MM.1S (cell line): ENCODE results near the gene FJX1.
A peak's percentile ranks its signal among the peaks of the same experiment; 100 is the strongest.

Source experiments
- DNase-seq: peaks from one replicate; pipeline ENCODE4 v3.0.0-alpha.2; 2015
- H2AFZ ChIP-seq: fragments of 300-600 bp; sonication (generic); 2 replicates; pipeline ENCODE4 v1.6.0; 2016; ENCODE audit warnings: antibody characterized with exemption, low read length
- H3F3A ChIP-seq: fragments of 300-600 bp; sonication (generic); 2 replicates; pipeline ENCODE4 v1.6.1; 2016; ENCODE audit warnings: mild to moderate bottlenecking, antibody characterized with exemption, low read length, moderate library complexity, mixed read lengths; ENCODE audit not compliant: insufficient read depth
- H3K27ac ChIP-seq: fragments of 300-600 bp; sonication (generic); 2 replicates; pipeline ENCODE4 v1.5.1; 2016; ENCODE audit warnings: mild to moderate bottlenecking, low read length
- H3K27me3 ChIP-seq: fragments of 300-600 bp; sonication (generic); replicated peaks from 2 replicates; pipeline ENCODE4 v1.6.0; 2016; ENCODE audit warnings: low read length; ENCODE audit not compliant: insufficient read depth
- H3K36me3 ChIP-seq: fragments of 300-600 bp; sonication (generic); replicated peaks from 2 replicates; pipeline ENCODE4 v1.6.1; 2016; ENCODE audit warnings: mild to moderate bottlenecking, low read length, mixed read lengths; ENCODE audit not compliant: insufficient read depth
- H3K4me1 ChIP-seq: fragments of 300-600 bp; sonication (generic); 2 replicates; pipeline ENCODE4 v1.6.1; 2016; ENCODE audit warnings: low read length, mixed read lengths
- H3K4me2 ChIP-seq: fragments of 300-600 bp; sonication (generic); 2 replicates; pipeline ENCODE4 v1.6.0; 2016; ENCODE audit warnings: low read depth, low read length
- H3K4me3 ChIP-seq: fragments of 300-600 bp; sonication (generic); 2 replicates; pipeline ENCODE4 v1.5.1; 2016; ENCODE audit warnings: low read length, mixed read lengths
- H3K79me2 ChIP-seq: fragments of 300-600 bp; sonication (generic); 2 replicates; pipeline ENCODE4 v1.6.1; 2016; ENCODE audit warnings: mixed run types, low read length, mixed read lengths
- H3K9ac ChIP-seq: fragments of 300-600 bp; sonication (generic); 2 replicates; pipeline ENCODE4 v1.6.1; 2016; ENCODE audit warnings: low read length, mixed read lengths
- H3K9me2 ChIP-seq: fragments of 300-600 bp; sonication (generic); replicated peaks from 2 replicates; pipeline ENCODE4 v1.6.1; 2016; ENCODE audit warnings: mild to moderate bottlenecking, low read length, mixed read lengths; ENCODE audit not compliant: insufficient read depth
- H3K9me3 ChIP-seq: fragments of 300-600 bp; sonication (generic); replicated peaks from 2 replicates; pipeline ENCODE4 v1.6.1; 2016; ENCODE audit warnings: mild to moderate bottlenecking, low read length, mixed read lengths; ENCODE audit not compliant: insufficient read depth
- H4K20me1 ChIP-seq: fragments of 300-600 bp; sonication (generic); 2 replicates; pipeline ENCODE4 v1.6.1; 2016; ENCODE audit warnings: mild to moderate bottlenecking, low read length, moderate library complexity, mixed read lengths; ENCODE audit not compliant: insufficient read depth
- EZH2 ChIP-seq: fragments of 300-600 bp; sonication (generic); optimal IDR thresholded peaks from 2 replicates; pipeline ENCODE3; 2017; ENCODE audit warnings: low read depth, mild to moderate bottlenecking, antibody characterized with exemption, low read length, mixed read lengths
- EZH2phosphoT487 ChIP-seq: fragments of 300-600 bp; sonication (generic); IDR thresholded peaks from 2 replicates; pipeline ENCODE4 v1.6.1; 2018; ENCODE audit warnings: antibody characterized with exemption, low read length
- TF ChIP-seq, protein P1 (sequence below): fragments of 300-600 bp; sonication (generic); IDR thresholded peaks from 2 replicates; pipeline ENCODE4 v1.5.1; 2016; ENCODE audit warnings: antibody characterized with exemption, low read length, mixed read lengths

Gene FJX1, protein sequence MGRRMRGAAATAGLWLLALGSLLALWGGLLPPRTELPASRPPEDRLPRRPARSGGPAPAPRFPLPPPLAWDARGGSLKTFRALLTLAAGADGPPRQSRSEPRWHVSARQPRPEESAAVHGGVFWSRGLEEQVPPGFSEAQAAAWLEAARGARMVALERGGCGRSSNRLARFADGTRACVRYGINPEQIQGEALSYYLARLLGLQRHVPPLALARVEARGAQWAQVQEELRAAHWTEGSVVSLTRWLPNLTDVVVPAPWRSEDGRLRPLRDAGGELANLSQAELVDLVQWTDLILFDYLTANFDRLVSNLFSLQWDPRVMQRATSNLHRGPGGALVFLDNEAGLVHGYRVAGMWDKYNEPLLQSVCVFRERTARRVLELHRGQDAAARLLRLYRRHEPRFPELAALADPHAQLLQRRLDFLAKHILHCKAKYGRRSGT

DNA sequence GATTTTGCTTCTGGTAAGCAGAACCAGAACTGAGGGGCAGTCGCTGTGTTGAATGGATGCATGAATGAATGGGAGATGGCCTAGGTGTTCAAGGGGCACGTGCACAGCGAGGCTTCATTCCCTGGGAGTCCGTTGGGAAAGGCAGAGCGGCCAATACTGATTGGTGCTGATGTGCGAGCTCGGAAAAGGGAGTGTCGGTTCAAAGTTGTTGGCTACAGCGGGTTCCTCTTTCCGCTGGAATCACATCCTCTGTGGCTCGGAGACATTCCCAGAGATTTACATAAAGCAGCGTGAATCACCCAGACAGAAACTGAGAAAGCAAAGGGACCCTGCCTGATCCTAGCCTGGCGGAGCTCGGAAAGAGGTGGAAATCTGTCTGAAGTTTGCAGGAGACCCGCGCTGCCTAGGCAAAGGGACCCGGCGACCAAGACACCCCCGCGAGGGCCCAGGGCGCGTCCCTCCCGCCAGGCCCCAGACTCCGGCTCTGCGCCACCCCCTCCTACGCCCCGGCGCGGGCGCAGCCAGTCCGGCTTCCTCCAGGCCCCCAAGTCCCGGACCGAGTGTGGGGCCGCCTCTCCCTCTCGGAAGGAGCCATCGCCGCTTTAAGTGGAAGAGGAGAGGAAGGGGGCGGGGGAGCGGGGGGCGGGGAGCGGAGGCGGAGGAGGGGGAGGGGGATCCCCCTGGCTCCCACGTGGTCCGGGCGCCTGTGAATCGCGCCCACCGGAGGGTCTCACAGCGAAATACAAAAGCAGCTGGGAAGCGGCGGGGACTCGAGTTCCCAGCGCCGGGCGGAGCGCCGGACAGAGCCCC lies at the start of gene FJX1:
Gene FJX1 (plus strand): TSS at position 774 of the 810 bp plus-strand sequence. CDS start 177 bp downstream, outside the sequence.
- H4K20me1 ChIP-seq = no peaks in the 10 kb centered on the region
- H3K4me1 ChIP-seq = no peaks in the 10 kb centered on the region
- H3K36me3 ChIP-seq = no peaks in the 10 kb centered on the region
- no peak within 1 kb of the TSS for H3K27ac ChIP-seq
- peaks cover 12% of the 10 kb centered on the region for H3F3A ChIP-seq
- H3K9me2 ChIP-seq = no peaks in the 10 kb centered on the region
- no peaks in the 10 kb centered on the region for H3K27me3 ChIP-seq
- H2AFZ ChIP-seq = peak within 1 kb of the TSS; percentile 74
- peak; percentile 69 for DNase-seq
- peak within 1 kb of the TSS; percentile 73 for H3K4me3 ChIP-seq
- H3K9ac ChIP-seq = peak within 1 kb of the TSS; percentile 48; the same call in 1 of the 2 replicates
- H3K79me2 ChIP-seq = no peaks in the 10 kb centered on the region
- H3K9me3 ChIP-seq = no peaks in the 10 kb centered on the region
- peak within 1 kb of the TSS; percentile 97 for H3K4me2 ChIP-seq
- no peak for TF ChIP-seq EZH2
- TF ChIP-seq EZH2phosphoT487 = no peak
- TF ChIP-seq, protein P1, sequence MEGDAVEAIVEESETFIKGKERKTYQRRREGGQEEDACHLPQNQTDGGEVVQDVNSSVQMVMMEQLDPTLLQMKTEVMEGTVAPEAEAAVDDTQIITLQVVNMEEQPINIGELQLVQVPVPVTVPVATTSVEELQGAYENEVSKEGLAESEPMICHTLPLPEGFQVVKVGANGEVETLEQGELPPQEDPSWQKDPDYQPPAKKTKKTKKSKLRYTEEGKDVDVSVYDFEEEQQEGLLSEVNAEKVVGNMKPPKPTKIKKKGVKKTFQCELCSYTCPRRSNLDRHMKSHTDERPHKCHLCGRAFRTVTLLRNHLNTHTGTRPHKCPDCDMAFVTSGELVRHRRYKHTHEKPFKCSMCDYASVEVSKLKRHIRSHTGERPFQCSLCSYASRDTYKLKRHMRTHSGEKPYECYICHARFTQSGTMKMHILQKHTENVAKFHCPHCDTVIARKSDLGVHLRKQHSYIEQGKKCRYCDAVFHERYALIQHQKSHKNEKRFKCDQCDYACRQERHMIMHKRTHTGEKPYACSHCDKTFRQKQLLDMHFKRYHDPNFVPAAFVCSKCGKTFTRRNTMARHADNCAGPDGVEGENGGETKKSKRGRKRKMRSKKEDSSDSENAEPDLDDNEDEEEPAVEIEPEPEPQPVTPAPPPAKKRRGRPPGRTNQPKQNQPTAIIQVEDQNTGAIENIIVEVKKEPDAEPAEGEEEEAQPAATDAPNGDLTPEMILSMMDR = no peak

DNA sequence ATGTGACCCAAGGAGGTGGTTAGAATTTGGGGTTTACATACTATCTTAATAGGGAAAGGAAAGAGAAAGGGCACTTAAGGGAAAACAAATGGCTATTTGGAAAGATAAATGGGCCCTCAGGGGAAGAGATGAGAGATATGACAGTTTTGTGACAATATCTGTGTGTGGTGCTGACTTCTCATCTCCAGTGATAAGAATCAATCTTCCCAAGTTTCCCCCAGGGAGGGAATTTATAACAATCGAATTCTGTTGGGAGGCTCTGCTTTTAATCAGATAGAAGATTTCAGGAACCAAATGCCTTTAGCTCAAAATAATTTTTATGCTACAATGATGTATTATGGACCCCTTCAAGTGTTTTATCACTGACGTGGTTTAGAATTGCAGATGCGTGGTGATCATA lies 46.6 kb upstream of the FJX1 start:
- H3K27me3 ChIP-seq = no peaks in the 10 kb centered on the region
- H3K4me1 ChIP-seq = no peaks in the 10 kb centered on the region
- H3K79me2 ChIP-seq = no peaks in the 10 kb centered on the region
- no peaks in the 10 kb centered on the region for H3K36me3 ChIP-seq
- H3K9ac ChIP-seq = no peak overlapping the region
- no peak for TF ChIP-seq EZH2phosphoT487
- TF ChIP-seq, protein P1 = no peak
- TF ChIP-seq EZH2 = no peak
- H3F3A ChIP-seq = no peaks in the 10 kb centered on the region
- DNase-seq = no peak
- no peak overlapping the region for H2AFZ ChIP-seq
- H3K9me2 ChIP-seq = no peaks in the 10 kb centered on the region
- H3K4me3 ChIP-seq = no peak overlapping the region
- H4K20me1 ChIP-seq = no peaks in the 10 kb centered on the region
- H3K27ac ChIP-seq = no peak overlapping the region
- H3K9me3 ChIP-seq = no peaks in the 10 kb centered on the region
- H3K4me2 ChIP-seq = no peak overlapping the region

DNA sequence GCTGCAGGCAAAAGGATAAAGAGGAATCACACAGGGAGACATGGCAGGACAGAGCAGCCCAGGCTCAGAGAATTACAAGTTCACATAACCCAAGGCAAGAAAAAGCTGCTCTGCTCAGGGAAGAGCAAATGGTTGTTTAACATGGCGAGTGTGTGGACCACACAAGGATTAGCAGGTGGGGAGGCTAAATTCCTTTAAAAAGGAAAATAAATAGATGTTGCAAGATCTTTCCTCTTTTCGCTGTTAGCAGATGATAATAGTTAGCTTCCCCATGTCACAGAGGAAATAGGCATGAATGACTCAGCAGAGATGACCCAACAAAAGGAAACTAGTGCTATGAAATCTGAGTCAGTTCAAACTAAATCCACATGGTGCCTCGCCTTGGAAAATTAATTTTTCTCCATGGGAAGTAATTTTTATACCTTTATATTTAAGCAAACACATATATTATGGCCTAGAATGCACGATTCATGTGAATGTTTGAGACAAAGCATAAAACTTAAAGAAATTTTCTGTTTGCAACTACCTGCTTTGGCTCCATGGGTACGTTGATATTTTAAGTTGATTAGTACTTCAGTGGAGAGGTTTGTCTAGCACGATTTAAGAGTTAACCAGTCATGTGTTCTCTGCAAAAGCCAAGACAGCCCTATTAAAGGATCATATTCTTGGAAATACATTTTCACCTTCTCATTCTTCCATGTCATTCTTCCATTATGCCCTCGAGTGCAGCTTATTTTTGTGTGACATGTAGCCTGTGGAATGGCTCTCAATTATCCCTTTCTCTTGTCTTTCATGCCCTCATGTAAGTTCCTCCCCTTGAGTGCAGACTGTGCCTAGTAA lies 38.5 kb upstream of the FJX1 start:
- Histone ChIP-seq H3K4me1 (no peaks in the 10 kb centered on the region), H3K4me3 (no peak overlapping the region), H3K4me2 (no peak overlapping the region)

More for the DNA sequence above, 38.5 kb upstream of the FJX1 start:
- Histone ChIP-seq H3F3A (no peaks in the 10 kb centered on the region), H3K79me2 (no peaks in the 10 kb centered on the region), H3K27ac (no peak overlapping the region), H3K36me3 (no peaks in the 10 kb centered on the region), H3K27me3 (no peaks in the 10 kb centered on the region), H2AFZ (no peak overlapping the region), H3K9me3 (no peaks in the 10 kb centered on the region), H3K9me2 (no peaks in the 10 kb centered on the region), H4K20me1 (no peaks in the 10 kb centered on the region), H3K9ac (no peak overlapping the region)
- no peak for DNase-seq
- TF ChIP-seq EZH2 (no peak), EZH2phosphoT487 (no peak)
- TF ChIP-seq, protein P1 = no peak
